GM19452 (cell line): ENCODE measurements around the gene MON1A.

Experiments
- ATAC-seq: cut with Tn5 transposase; IDR thresholded peaks from one replicate; pipeline ENCODE4 v1.9.1; 2021; ENCODE audit not compliant: unreplicated experiment

Gene MON1A

DNA sequence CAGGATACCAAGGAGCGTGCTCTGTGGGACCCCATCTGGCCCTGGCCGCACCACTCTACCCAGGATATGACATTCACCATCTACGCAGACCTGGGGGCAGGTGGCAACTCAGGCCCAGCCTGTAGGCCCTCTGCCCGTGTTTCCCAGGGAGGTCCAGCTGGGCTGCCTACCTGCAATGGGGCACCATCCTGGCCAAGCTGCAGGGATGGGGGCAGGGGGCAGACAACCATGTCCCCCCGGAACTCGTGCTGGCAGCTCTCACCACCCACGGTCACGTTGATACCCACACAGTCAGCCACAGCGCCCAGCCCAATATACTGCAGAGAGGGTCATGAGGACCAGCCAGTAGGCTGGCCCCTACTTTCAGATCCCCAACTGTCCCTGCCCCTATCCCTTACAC is 33.8 kb downstream of the MON1A start:
- no peak for ATAC-seq

DNA sequence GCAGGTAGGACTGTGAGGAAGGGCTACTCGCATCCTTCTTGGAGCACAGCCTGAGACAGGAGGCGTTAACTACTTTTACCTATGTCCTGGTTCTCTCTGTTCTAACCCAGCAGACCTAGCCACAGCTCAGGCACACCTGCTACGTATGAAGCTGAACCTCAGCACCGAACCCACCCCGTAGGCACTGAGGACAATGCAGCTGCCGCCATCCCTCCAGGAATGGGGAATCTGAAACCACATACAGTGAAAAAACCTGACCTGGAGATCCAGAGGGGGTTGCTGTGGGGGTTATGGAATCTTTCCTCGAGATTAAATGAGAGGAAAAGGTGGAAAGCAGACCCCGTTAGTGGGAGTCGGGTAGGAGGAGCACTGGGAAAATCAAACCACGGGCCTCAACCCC is 40.3 kb downstream of the MON1A start:
- no peak for ATAC-seq

DNA sequence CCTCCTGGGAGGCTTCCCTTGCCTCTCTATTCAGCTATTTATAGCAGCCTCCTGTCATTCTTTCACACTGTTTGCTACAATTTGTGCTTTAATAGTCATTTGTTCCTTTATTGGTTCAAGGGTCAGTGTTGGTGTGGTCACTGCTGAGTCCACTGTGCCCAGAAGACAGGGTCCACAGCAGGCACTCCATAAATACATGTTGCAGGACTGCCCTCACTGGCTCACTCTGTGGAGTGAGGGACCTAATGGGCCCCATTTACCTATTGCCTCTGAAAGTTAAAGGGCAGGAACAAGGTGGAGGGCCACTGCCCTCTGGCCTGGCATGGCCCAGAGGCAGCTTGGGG is 42.7 kb downstream of the MON1A start:
- ATAC-seq, result no peak

DNA sequence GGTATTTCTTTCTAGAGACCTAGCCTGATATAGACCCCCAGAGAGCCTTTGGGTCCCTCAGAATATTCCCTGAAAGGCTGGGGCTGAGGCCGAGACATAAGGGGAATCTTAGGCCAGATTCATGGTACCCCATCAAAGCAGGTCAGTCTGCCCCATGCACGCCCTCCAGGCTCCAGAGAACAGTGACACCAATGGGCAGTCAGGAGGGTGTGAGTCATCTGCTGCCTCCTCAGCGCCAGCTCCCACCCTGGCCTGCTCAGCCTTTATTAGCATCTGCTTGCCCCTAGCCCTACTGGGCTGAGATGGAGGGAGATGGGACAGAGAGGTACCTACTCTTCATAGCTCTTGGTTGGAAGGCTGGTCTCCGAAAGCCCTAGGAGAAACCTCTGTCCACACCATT is 45.6 kb downstream of the MON1A start:
- ATAC-seq, result no peak

- no peak for ATAC-seq
Measured at GRCh38 chr3:49882166-49882565, 47.4 kb downstream of the MON1A start.

GRCh38 chr3:49880581-49881315 is 48.9 kb downstream of the MON1A start:
- no peak for ATAC-seq

DNA sequence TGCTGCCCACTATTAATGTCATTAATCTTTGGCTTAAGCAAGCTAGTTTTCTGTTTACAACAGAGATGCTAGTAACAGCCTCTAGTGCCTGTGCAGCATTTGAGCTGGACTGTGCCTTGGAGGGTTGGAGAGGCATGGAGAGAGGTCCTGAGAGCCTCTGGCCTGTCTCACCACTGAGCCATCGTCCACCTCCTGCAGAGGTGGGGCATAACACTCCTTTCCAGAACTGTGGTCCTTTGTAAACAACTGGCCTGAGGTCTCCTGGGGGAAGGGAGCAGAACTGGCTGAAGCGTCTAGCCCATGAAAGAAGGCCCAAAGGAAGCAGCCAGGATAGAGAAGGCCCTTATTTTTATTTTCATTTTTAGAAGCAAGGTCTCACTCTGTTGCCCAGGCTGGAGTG is 49.9 kb downstream of the MON1A start:
- no peak for ATAC-seq

DNA sequence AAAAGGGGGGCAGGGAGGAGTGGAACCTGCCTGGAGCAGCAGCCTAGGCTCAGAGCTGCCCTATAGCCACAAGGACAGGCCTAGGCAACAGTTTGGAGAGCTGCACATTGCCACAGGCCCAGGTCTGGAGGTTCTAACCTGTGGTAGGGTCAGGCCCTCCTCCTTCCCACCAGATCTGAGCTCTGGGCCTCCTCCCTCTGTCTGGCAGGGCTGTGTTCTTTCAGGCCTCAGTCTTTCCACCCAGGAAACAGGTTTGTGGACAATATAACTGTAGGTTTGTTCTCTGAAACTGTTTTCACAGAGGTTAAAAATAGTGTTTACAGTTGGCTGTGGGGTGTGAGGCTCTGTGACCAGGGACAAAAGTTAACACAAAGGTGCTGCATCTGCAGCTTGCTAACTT is 50.9 kb downstream of the MON1A start:
- no peak for ATAC-seq

DNA sequence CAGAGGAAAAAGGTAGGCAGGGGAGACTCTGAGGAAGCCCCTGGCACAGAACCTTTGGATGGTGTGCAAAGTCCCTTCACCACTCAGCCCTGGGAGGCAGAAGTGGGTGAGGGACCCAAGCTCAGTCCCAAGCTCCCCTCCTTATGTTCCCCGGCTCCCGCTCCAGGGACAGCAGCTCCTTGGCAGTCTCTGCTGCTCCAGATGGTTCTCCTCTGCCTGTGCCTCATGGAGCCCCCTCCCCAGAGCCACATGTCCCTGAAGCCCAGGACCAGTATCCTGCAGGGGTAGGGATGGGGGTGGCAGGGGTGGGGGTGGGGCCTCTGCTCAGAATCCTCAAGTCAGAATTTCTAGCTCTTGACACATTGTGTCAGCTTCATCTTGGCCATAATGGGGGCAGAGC is 51.9 kb downstream of the MON1A start:
- ATAC-seq, result no peak

GRCh38 chr3:49876567-49876966 is 53.0 kb downstream of the MON1A start:
- no peak for ATAC-seq

DNA sequence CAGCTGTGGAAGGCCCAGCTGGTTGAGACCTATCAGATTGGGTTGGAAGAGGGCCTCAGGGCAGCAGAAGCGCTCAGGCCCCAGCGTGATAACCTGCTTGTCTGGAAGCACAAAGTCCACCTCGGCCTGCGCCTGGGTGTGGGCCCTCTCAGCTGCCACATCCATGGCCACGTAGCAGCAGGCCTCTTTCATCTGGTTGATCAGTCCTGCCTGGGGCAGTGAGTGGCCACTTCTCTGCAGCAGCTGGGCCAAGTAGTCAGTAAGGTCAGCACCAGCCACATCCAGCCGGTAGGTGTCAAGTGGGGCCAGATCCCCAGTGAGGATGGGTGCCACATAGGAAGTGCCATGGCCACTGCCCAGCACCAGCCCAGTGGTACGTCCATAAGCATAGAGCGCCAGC is 56.0 kb downstream of the MON1A start:
- ATAC-seq, result no peak

DNA sequence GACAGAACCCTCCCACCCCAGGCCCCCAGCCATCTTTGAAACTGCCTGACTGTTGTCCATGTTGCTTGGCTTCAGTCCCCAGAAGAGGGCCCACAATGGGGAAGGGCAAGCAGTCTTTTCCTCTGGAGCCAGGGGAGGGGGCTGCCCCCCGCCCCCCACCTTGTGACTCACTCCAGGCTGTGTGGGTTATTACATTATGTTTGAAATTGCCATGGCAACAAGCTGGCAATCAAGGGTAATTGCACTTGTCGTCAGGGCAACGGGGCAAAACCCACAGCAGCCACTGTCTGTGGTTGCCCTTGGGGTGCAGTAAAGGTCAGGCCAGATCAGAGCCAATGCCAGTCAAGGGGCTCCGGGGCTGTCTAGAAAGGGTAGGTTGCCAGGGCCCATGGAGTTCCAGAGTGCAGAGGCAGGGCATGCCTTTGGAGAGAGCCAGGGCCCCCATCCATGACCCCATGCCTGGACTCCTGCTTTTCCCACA is 56.8 kb downstream of the MON1A start:
- no peak for ATAC-seq

- no peak for ATAC-seq
Measured at GRCh38 chr3:49871531-49872153, 58.0 kb downstream of the MON1A start.

DNA sequence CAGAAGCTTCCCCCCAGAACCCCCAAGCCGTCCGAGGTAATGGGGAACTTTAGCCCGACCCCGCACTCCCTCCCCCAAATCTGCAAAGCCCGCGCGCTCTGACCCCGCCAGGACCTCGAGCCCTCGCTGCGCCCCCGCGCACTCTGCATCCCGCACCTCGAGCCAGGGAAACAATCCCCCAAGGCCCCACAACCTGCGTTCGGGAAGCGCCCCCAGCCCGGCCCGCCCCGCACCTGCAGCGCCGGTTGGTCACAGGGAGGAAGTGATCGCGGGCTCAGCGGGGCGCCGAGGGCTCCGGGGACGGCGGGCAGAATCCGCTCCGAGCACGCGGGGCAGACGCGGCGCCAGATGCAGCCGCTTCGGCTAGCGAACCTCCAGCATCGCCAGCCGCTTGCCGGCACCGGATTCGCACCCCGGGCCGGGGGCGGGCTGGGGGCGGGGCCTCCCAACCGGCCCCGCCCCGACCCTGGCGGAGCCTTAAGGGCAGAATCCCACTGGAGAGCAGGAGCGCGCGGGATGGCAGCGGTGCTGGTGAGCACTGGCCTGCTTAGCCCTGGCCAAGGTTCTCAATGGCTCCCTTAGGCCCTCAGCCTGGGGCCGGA is 60.0 kb downstream of the MON1A start, which contains the start of gene CAMKV:
Gene CAMKV (minus strand): TSS at position 382 of the 602 bp plus-strand sequence. CDS start 7,518 bp downstream, outside the sequence.
- ATAC-seq, result no peak

- ATAC-seq, result no peak
Measured at GRCh38 chr3:49868862-49869466, 60.6 kb downstream of the MON1A start.

- no peak for ATAC-seq
Measured at GRCh38 chr3:49867871-49868321, 61.7 kb downstream of the MON1A start.

GRCh38 chr3:49867400-49867799 is 62.2 kb downstream of the MON1A start:
- ATAC-seq, result no peak

DNA sequence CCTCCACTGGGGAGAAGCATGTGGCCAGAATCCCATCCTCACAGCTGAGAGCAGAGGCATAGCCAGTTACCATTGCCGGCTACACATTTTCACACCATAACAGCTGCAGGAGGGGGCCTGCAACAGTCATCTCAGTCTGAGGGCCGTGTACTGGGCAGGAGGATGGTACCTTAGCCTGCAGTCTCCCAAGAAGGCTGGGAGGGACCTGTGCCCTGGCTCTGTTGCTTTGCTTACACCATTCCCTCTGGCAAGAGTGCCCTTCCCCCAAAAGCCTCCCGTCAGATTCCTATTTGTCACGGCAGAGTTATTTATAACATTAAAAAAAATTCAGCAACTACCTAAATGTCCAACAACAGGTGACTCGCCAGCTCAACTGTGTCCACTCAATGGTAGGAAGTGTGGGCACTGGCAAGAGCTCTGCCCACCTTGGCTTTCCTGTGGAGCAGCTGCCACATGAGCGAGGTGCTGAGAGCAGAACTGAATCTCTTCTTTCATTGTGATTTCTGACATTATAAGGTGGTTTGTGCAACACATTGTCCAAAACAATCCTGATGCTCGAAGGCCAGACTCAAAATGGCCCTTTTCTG is 64.3 kb downstream of the MON1A start:
- no peak for ATAC-seq

DNA sequence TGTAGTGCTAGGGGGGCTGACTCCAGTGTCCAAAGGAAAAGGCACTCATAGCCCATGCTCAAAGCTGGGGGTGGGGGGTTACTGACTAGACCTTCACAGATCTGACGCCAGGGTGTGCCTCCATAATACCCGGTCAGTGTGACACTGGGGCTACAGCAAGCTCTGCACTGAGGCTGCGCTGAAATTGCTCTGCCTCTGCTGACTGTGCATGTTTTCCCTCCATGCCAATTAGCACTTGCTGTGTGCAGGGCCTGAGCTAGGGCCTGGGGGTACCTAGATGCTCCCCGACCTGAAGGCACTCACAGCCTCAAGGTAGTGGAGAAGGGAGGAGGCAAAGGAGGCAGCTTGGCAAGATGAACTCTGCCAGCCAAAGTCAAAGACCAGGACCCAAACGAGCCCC is 65.1 kb downstream of the MON1A start:
- no peak for ATAC-seq

GRCh38 chr3:49859576-49860305 is 69.9 kb downstream of the MON1A start:
- ATAC-seq, result no peak
